Stimulated activated memory B cell treated with anti-CD40 and anti-IgM and Interleukin-4, amounts not matched to agents 10 μg/mL and 1 μg/mL and 100 μg/mL, for 72 hours (primary cell): Measurements from ENCODE around the gene B3GAT3.

Experiments
- ATAC-seq: fragments of 150-1000 bp; cut with Tn5 transposase; 2 replicates; pipeline ENCODE4 v1.10.0; 2021
- H3K27ac Mint-ChIP-seq: one replicate; pipeline ENCODE4 v1.8.0; 2022; ENCODE audit warnings: mild to moderate bottlenecking, mixed read lengths
- H3K27me3 Mint-ChIP-seq: one replicate; pipeline ENCODE4 v1.8.0; 2022; ENCODE audit warnings: mixed read lengths
- H3K36me3 Mint-ChIP-seq: one replicate; pipeline ENCODE4 v1.8.0; 2022; ENCODE audit warnings: mixed read lengths
- H3K4me1 Mint-ChIP-seq: one replicate; pipeline ENCODE4 v1.8.0; 2022; ENCODE audit warnings: mixed read lengths
- H3K4me3 Mint-ChIP-seq: one replicate; pipeline ENCODE4 v1.8.0; 2022; ENCODE audit warnings: mild to moderate bottlenecking, moderate library complexity, mixed read lengths
- H3K9me3 Mint-ChIP-seq: one replicate; pipeline ENCODE4 v1.8.0; 2022; ENCODE audit warnings: mixed read lengths

Gene B3GAT3

GRCh38 chr11:62566247-62566646, 55.5 kb downstream of the B3GAT3 start:
- peaks cover 49% of the 10 kb centered on the region for H3K36me3 Mint-ChIP-seq
- no peaks in the 10 kb centered on the region for H3K9me3 Mint-ChIP-seq
- H3K4me3 Mint-ChIP-seq: no peak overlapping the region
- peak overlapping the region; percentile 85 for H3K27ac Mint-ChIP-seq
- H3K27me3 Mint-ChIP-seq: no peaks in the 10 kb centered on the region
- H3K4me1 Mint-ChIP-seq: peaks cover 50% of the 10 kb centered on the region
- ATAC-seq: no peak
